ENCODE results near the gene KNDC1.

KNDC1 gene

GRCh38 chr10:133123050-133123745 lies 36.8 kb upstream of the KNDC1 start:
- no peak for TF ChIP-seq TAF1 (IDR thresholded peaks at IDR 0.05; ENCODE audit: borderline replicate concordance, insufficient read depth, low read length)
- TF ChIP-seq REST (IDR thresholded peaks at IDR 0.05; ENCODE audit: insufficient read depth in 1 of 2, low read depth in 2 of 2, low read length in 2 of 2) = no peak
- TF ChIP-seq FOXP2 (optimal IDR thresholded peaks at IDR 0.05; ENCODE audit: borderline replicate concordance, extremely low read depth, extremely low read length, insufficient read depth) = no peak

- TF ChIP-seq REST (IDR thresholded peaks at IDR 0.05; ENCODE audit: insufficient read depth in 1 of 2, low read depth in 2 of 2, low read length in 2 of 2) (no peak), FOXP2 (optimal IDR thresholded peaks at IDR 0.05; ENCODE audit: borderline replicate concordance, extremely low read depth, extremely low read length, insufficient read depth) (no peak), TAF1 (IDR thresholded peaks at IDR 0.05; ENCODE audit: borderline replicate concordance, insufficient read depth, low read length) (no peak), POLR2AphosphoS5 (IDR thresholded peaks at IDR 0.05; ENCODE audit: low read depth, low read length) (no peak)
Measured at GRCh38 chr10:133123746-133124356, 36.2 kb upstream of the KNDC1 start.

GRCh38 chr10:133124357-133125211 lies 35.4 kb upstream of the KNDC1 start:
- no peak for TF ChIP-seq REST (IDR thresholded peaks at IDR 0.05; ENCODE audit: insufficient read depth in 1 of 2, low read depth in 2 of 2, low read length in 2 of 2)
- no peak for TF ChIP-seq FOXP2 (optimal IDR thresholded peaks at IDR 0.05; ENCODE audit: borderline replicate concordance, extremely low read depth, extremely low read length, insufficient read depth)
- no peak for TF ChIP-seq TAF1 (IDR thresholded peaks at IDR 0.05; ENCODE audit: borderline replicate concordance, insufficient read depth, low read length)
- no peak for TF ChIP-seq POLR2AphosphoS5 (IDR thresholded peaks at IDR 0.05; ENCODE audit: low read depth, low read length)
- no peak for TF ChIP-seq SIN3A (IDR thresholded peaks at IDR 0.05; ENCODE audit: borderline replicate concordance, insufficient read depth, low read length)

- TF ChIP-seq FOXP2 (optimal IDR thresholded peaks at IDR 0.05; ENCODE audit: borderline replicate concordance, extremely low read depth, extremely low read length, insufficient read depth) (no peak), POLR2AphosphoS5 (IDR thresholded peaks at IDR 0.05; ENCODE audit: low read depth, low read length) (no peak), TAF1 (IDR thresholded peaks at IDR 0.05; ENCODE audit: borderline replicate concordance, insufficient read depth, low read length) (no peak), REST (IDR thresholded peaks at IDR 0.05; ENCODE audit: insufficient read depth in 1 of 2, low read depth in 2 of 2, low read length in 2 of 2) (no peak), SIN3A (IDR thresholded peaks at IDR 0.05; ENCODE audit: borderline replicate concordance, insufficient read depth, low read length) (no peak)
Measured at GRCh38 chr10:133125901-133126300, 34.1 kb upstream of the KNDC1 start.
